ENCODE results near the gene LACRT.

GRCh38 chr12:54587315-54587873, 47.3 kb downstream of the LACRT start:
- TF ChIP-seq POLR2AphosphoS5 (IDR thresholded peaks at IDR 0.05) (no peak), CTCF (IDR thresholded peaks at IDR 0.05) (no peak), EP300 (IDR thresholded peaks at IDR 0.05) (no peak), POLR2A (IDR thresholded peaks at IDR 0.05) (no peak)

All from sigmoid colon (tissue), 4 donors.